Measurements from ENCODE around the gene TP53TG3D. TPM values are rescaled to one million over a fixed set of nuclear protein-coding genes. Genes with fewer than 3 reads are reported as not detected.
"Not testable (repeated sequence)": the region's sequence is repeated elsewhere in the genome, so short reads cannot be mapped to it uniquely, and the experiment has no call there.

TP53TG3D gene
- total RNA-seq, 1 donor from 2014 or later = not detected

- not testable (repeated sequence) for H3K27me3 Mint-ChIP-seq (ENCODE audit: insufficient read depth, low read depth); H3K4me3 ChIP-seq; H3K4me2 ChIP-seq; H3K27ac Mint-ChIP-seq; H3F3A ChIP-seq (ENCODE audit: low read depth); H3K9ac ChIP-seq; H3K79me2 ChIP-seq (ENCODE audit: low read depth); H3K4me1 ChIP-seq; H3K27ac ChIP-seq; H3K4me1 Mint-ChIP-seq; H2AFZ ChIP-seq (replicated peaks); H3K27me3 ChIP-seq; H4K20me1 ChIP-seq (ENCODE audit: low read depth); DNase-seq (ENCODE audit: low spot score); H3K4me3 Mint-ChIP-seq; H3K36me3 Mint-ChIP-seq; H3K9me3 Mint-ChIP-seq; H3K9me3 ChIP-seq (ENCODE audit: low read depth); H3K36me3 ChIP-seq
These were observed 33.1 kb downstream of the TP53TG3D start for GRCh38 chr16:32286193-32286592.

GRCh38 chr16:32287743-32288142 lies 34.7 kb downstream of the TP53TG3D start:
- not testable (repeated sequence) for H3K79me2 ChIP-seq (ENCODE audit: low read depth); H3K36me3 ChIP-seq; H3K27me3 ChIP-seq; DNase-seq (ENCODE audit: low spot score); H3K27ac ChIP-seq; H3K27me3 Mint-ChIP-seq (ENCODE audit: insufficient read depth, low read depth); H3F3A ChIP-seq (ENCODE audit: low read depth); H3K4me2 ChIP-seq; H3K4me3 Mint-ChIP-seq; H3K9me3 ChIP-seq (ENCODE audit: low read depth); H3K9me3 Mint-ChIP-seq; H4K20me1 ChIP-seq (ENCODE audit: low read depth); H3K4me1 ChIP-seq; H3K4me1 Mint-ChIP-seq; H3K4me3 ChIP-seq; H3K36me3 Mint-ChIP-seq; H3K27ac Mint-ChIP-seq; H3K9ac ChIP-seq; H2AFZ ChIP-seq (replicated peaks)

- not testable (repeated sequence) for H3K27me3 Mint-ChIP-seq (ENCODE audit: insufficient read depth, low read depth); H3K4me3 ChIP-seq; H3K36me3 Mint-ChIP-seq
These were observed 36.1 kb downstream of the TP53TG3D start for GRCh38 chr16:32289197-32289596.

GRCh38 chr16:32302776-32303175 lies 49.7 kb downstream of the TP53TG3D start:
- not testable (repeated sequence) for H3K9me3 Mint-ChIP-seq; DNase-seq (ENCODE audit: low spot score); H3K4me3 ChIP-seq; H2AFZ ChIP-seq (replicated peaks); H3K79me2 ChIP-seq (ENCODE audit: low read depth); H3K4me2 ChIP-seq; H3K4me1 Mint-ChIP-seq; H3K4me1 ChIP-seq; H3K4me3 Mint-ChIP-seq; H3K27me3 ChIP-seq; H3K27me3 Mint-ChIP-seq (ENCODE audit: insufficient read depth, low read depth); H3F3A ChIP-seq (ENCODE audit: low read depth); H3K27ac ChIP-seq; H3K9me3 ChIP-seq (ENCODE audit: low read depth); H3K27ac Mint-ChIP-seq; H3K36me3 Mint-ChIP-seq; H4K20me1 ChIP-seq (ENCODE audit: low read depth); H3K36me3 ChIP-seq; H3K9ac ChIP-seq

More at GRCh38 chr16:32289197-32289596, 36.1 kb downstream of the TP53TG3D start:
- not testable (repeated sequence) for H2AFZ ChIP-seq (replicated peaks); H3K27me3 ChIP-seq; DNase-seq (ENCODE audit: low spot score); H3K9me3 Mint-ChIP-seq; H3K4me1 Mint-ChIP-seq; H3K27ac Mint-ChIP-seq; H3K4me3 Mint-ChIP-seq; H3K4me2 ChIP-seq; H4K20me1 ChIP-seq (ENCODE audit: low read depth); H3K36me3 ChIP-seq; H3K27ac ChIP-seq; H3K9me3 ChIP-seq (ENCODE audit: low read depth); H3K79me2 ChIP-seq (ENCODE audit: low read depth); H3K4me1 ChIP-seq; H3K9ac ChIP-seq; H3F3A ChIP-seq (ENCODE audit: low read depth)

Small RNA genes lying within 50 kb of the gene (small RNA-seq; reads per million reads assigned to genes)
- not detected for gene AC133485.1
- not detected for gene AC140878.1
